NCI-H1417 (cell line): Measurements from ENCODE around the gene CDC27.
"Not testable (repeated sequence)": the region's sequence is repeated elsewhere in the genome, so short reads cannot be mapped to it uniquely, and the experiment has no call there.

Source experiments
- DNase-seq, 3 experiments: peaks; one replicate each; lab custom pipeline; 2025; lab: John Stamatoyannopoulos, UW

The CDC27 gene

DNA sequence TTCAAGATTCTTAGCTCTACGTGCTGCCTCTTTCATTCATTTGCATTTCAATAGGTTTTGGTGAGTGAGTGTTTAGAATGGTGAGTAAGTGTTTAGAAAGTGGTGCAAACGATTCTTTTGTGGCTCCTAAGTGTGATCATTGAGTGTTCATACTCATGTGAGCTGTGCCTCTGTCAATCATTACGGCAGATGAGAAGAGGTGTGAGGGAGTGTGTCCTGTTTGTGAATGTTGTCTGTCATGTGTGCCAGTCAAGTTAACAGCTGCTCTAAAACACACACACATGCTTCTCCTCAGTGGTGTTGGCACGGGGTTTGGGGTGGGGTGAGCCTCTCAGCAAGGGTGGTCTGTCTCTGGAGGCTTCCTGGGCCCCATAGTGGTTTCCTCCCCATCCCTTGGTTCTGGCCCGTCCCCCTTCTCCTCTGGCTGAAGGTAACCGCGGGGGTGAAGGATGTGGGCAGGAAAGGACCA lies 31.5 kb upstream of the CDC27 start:
- DNase-seq: peak; percentile 12 to 53 (median 16)

DNA sequence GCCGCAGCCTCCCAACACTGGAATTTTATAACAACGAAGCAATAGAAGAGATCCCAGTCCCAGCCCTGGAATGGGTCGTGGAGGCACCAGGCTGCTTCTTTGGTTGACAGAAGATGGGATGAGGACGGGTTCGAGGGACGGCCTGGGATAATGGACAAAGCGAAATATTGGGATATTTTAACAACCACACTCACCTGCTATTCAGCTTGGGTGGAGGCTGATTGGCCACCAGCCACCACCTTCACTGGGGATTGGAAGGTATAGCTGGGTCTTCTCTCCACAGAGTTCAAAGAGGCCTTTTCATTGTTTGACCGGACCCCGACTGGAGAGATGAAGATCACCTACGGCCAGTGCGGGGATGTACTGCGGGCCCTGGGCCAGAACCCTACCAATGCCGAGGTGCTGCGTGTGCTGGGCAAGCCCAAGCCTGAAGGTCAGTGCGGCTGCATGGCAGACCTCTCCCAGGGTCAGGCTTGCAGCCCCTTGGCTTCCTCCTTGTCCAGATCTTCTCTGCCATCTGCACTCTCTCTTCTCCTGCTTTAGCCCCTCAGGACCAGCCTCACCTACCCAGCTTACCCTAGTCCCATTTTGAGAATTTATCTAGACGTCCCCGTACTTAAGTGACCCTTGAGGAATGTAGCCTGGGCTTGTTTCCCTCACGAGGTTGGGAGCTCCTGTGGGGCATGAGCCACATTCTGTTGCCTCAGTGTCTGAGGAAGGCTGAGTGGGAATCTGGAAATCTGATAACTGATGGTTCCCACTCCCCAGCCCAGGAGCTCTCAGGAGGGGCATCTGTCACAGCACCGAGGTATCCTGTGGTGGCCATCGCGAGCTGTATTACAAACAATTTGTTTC lies 30.8 kb upstream of the CDC27 start:
- DNase-seq: no peak

DNA sequence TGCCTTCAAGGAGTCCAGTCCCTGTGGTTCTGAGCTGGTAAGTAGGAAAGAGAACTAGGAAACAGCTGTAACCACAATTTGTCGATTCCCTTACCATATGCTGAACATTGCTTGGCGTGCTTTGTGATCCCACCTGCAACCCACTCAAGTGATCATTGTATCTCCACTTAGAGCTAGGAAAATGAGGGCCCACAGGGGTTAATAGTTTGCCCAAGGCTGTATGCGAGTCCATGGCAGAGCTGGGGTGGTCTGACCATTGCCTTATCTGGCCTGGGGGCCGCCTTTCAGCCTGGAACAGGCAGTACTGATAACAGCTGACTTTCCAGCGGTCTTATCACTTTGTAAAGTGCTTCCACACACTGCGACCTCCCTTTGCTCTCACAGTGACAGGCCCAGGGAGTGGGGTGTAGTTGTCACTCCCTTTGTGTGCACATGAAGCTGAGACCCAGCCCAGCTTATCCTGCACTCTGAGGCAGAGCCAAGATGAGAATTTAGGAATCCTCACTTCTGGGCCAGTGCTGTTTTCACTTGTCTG lies 29.9 kb upstream of the CDC27 start:
- no peak for DNase-seq

DNA sequence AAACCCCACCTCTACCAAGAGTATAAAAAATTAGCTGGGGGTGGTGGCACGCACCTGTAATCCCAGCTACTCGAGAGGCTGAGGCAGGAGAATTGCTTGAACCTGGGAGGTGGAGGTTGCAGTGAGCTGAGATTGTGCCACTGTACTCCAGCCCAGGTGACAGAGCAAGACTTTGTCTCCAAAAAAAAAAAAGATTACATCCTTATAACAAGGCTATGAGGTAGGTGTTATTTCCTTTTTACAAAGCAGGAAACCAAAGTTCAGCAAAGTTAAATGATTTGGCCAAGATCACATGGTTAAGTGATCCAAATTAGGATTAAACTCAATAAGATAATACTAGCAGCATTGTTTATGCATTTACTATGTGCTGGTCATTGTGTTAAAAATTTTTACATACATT lies 28.2 kb upstream of the CDC27 start:
- not testable (repeated sequence) for DNase-seq

DNA sequence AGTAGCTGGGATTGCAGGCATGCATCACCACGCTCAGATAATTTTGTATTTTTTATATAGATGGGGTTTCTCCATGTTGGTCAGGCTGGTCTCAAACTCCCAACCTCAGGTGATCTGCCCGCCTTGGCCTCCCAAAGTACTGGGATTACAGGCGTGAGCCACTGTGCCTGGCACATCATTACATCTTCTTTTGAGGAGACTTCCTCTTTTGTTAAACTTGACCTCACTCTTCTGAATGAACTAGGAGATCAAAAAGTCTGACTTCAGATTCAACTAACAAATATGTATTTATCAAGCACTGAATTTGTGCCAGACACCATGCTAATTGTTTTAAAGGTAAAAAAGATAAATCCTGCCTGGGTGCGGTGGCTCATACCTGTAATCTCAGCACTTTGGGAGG lies 27.7 kb upstream of the CDC27 start:
- not testable (repeated sequence) for DNase-seq

DNA sequence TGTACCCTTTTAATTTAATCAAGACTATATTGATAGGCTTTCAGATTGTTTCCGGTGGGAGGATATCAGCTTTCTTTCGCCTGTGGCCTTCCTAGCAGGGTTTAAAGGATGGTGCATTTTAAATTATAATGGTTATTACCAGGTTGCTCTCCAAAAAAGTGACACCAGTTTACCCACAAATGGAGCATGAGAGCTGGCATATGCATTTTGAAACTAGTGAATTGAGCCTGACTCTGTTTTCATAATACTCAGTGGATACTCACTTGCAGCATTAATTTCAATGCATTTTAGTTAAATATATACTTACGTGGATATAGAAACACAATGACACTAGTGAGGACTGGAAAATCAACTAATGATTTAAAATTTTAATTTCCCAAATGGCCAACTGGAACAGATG lies 25.8 kb upstream of the CDC27 start:
- DNase-seq: no peak

DNA sequence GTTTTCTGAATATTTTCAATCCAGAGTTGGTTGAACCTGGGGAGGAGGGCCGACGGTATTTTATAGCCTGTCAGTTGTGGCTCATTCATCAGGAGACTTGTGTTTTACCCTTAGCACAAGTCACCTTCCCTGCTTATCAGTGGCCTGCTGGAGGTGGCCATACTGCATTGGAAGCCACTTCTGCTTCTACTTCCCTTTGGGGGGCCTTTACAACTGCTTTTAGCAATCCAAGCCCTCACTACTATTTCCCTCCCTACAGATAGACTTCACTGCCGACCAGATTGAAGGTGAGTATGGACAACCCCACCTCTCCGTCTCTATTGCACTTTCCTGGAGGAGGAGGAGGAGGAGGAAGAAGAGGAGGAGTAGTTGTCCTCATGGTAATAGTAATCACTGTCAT lies 24.4 kb upstream of the CDC27 start:
- DNase-seq: no peak

DNA sequence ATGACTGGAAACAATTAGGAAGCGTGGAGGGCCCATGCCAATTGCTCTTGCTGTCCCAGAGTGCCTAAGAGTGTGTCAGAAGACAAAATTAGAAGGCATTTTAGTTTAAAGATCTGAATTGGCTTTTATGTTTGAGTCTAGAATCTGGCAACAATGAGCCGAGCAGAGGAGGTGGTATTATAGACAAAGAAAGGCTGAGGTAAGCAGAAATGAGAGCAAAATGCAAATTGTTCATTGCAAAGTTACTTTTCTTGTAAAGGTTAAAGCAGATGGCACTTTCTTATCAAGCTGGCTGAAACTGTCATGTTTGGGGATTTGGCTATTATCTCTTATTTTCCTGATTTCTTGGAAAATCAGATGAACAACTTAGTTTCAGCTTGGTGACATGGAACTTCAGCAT lies 23.4 kb upstream of the CDC27 start:
- DNase-seq: no peak

DNA sequence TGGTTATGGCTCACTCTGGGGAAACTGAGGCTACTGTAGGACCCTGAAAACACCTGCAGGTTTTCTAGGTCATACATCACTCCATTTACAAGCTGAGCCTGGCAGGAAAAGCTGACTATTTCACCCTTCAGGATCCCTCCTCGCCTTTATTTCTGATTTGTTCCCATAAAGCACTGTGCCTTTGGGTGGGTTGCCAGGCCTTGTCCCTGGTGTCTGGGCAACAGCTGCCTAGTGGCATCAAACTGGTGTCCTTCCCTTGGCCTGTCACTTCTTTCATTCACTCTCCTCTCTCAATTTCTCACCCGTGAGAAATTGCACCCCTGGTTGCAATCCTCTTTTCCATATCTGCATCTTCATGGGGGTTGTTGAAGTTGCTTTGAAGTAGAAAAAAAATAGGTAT lies 21.7 kb upstream of the CDC27 start:
- no peak for DNase-seq

DNA sequence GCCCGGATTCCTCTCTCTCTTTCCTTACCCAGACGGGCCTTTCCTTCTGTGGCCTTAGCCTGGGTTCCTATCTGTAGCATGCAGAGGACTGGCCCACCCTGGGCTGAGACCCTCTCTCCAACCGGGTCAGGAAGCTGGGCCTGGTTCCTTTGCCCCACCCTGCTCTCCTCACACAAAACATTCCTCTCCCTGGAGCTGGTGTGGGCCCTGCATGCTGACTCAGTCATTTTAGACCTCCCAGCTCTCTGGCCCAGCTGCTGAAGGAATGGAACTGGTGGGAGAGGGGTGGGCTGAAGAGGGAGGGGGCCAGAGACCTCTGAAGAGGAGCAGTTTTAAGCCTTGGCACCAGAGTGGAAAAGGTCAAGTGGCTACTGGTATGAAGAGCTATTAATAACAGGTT lies 21.0 kb upstream of the CDC27 start:
- DNase-seq: peak in 1 of 3 experiments; percentile 17

DNA sequence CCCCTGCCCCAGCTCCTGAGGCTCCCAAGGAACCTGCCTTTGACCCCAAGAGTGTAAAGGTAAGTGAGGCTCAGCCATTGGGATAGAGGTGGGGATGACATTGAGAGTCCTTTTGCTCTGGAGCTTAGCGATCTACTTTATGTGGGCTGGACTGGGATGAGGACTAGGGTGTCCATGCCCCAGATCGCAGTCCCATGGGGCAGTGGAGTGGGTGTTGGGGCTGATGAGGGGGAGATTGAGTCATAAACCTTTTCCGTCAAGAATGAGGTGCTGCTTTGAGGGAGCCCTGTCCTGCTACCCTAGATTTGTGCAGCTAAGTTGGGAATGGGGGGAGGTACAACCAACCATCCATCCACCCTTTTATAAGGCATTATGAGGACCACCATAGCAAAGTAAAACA lies 20.4 kb upstream of the CDC27 start:
- DNase-seq: no peak

DNA sequence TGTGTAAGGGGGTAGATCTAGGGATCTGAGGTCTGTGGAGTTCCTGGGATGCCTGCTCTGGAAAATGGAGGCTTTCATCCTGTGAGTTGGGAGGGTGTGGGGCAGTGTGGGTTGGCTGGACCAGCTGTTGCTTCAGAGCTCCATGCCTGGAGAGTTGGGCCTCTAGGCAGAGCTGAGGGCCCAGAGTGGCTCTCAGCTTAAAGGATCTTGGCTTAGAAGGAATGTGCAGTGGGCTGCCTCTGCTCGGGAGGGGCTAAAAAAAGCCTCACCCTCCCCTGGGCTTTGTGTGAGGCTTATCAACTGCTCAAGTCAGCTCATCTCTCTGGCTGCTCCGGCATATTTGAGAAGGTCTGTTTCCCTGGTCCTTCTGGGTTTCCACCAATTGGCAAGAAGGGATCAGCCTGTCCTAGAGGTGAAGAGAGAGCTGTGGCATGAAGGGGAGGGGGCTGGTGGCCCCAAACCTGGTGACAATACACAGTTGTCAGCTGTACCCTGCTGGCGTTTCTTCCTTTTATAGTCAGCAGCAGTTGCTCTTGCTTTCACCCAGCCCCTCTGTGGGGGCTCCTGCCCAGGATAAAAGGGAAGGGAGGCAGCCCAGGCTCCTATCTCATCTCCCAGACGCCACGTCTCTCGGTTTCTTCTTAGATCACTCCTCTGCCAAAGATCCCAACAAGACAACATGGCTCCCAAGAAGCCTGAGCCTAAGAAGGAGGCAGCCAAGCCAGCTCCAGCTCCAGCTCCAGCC lies 19.8 kb upstream of the CDC27 start, which contains the start of gene MYL4:
Gene MYL4, plus strand, starts transcription at position 605 of the 745 bp plus-strand sequence. Its CDS starts 75 bp downstream, at position 680.
- no peak for DNase-seq

DNA sequence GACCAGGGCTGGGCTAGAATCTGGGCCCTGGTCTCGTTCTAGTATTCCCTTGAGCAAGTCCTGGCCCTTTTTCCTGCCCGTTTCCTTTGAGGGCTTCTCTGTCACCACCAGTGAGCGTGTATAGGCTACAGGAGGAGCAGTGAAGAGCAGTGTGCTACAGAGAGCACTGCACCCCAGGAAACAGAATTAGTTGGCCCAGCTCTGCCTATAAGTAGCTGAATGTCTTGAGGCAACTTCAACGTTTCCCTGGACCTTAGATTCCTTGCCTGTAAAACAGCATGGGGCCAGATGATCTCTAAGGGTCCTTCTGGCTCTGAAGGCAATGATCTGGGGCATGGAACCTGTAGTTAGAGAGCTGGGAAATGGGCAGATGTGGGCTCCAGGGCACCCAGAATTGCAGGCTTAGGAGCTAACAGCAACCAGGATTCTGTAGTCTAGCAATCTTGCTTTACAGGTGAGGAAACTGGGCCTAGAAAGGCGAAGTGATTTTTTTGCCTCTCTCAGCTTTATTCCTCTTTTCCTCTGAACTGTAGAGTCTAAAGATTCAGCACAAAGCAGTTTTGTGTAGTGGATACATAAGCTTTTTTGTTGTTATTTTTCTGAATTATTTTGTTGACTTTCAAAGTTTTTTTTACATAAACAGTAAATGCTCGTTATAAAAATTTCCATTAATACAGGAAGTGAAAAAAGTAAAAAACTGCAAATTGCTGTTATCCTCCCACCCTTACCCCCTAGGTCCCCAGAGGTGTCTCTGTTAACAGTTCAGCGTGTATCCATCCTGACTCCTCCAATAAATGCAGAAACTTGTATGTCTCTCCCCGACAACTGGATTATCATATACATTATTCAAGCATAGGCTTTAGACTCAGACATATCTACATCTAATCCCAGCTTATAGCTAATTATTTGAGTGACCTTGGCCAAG lies 18.3 kb upstream of the CDC27 start:
- DNase-seq: no peak

DNA sequence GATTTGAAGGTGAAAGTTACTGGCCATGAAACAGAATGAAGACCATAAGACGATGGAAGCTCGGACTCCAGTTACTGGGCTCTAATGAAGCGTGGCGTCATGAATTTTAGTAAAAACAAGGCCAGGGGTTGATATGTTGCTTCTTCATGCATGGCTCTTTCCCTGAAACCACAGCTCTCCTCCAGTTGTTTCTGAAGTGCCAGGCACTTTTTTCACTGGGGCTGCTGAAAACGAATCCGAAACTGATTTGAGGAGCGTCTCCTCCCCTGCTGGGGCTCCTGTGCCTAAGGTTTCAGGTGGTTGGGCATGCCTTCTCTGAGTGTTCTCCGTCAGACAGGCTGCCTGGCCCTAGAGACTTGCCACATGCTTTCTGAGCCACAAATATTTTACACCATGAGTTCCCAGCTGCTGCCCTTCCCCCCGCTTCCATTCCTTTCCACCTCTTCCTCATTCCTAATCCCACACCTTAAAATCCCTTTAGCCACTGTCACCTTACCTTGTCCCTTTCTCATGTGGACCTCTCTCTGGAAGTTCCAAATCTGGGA lies 16.4 kb upstream of the CDC27 start:
- DNase-seq: peak in 1 of 3 experiments; percentile 81

DNA sequence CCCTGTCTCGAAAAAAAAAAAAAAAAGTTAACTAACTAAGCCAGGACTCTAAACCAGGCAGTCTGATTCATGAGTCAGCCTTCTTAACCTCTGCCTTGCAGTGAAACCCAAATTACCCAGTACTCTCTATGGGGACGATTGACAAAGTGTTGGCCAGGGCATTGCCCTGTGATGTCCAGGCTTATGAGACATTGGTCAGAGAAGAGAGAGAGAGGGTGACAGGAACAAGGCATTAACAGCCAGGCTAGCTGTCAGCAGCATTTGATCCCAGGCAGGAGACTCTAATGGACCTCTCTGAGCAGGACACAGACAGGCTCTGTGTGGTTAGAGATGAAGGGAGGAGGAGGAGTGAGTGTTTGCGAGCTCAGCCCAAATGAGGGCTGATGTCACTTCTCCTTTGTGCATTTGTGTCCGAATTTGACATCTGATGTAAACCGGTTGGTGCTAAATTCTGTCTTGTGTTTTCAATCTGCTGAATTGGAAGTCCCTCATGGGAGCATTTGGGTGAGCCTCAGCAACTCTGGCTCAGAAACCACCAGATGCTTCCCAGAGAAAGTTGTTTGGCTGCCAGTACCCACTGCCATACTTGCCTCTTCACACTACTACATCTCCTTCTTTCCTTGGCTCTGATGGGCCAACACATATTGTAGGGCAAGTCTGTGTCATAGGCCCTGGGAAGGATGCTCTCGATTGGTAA lies 15.8 kb upstream of the CDC27 start:
- DNase-seq: no peak

DNA sequence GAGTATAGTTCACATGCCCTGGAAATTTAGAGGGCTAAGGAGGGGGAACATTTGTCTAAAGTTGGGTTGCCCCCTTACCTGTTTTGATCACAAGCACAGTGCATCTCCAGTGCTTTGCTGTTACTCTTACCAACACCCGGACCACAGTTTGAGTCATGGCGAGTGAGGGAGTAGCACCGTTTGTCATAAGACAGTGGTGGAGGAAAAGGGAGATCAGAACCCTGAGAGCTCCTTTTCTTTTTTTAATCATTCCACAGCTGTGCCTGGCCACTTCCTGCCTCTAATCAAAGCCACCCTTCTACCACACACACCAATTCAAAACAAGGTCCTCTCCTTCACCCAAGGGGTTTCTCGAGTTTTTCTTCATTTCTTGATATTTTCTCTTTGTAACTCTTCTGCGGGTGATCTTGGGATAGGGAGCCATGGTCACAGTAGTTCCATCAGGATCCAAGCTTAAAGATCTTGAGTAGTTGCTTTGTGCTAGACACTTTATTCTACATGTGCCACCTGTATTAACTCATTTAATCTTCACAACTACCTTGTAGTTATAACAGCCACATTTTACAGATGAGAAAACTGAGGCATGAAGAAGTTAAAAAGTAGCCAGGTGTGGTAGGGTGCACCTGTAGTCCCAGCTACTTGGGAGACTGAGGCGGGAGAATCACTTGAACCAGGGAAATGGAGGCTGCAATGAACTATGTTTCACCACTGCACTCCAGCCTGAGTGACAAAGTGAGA lies 15.1 kb upstream of the CDC27 start:
- DNase-seq: no peak

DNA sequence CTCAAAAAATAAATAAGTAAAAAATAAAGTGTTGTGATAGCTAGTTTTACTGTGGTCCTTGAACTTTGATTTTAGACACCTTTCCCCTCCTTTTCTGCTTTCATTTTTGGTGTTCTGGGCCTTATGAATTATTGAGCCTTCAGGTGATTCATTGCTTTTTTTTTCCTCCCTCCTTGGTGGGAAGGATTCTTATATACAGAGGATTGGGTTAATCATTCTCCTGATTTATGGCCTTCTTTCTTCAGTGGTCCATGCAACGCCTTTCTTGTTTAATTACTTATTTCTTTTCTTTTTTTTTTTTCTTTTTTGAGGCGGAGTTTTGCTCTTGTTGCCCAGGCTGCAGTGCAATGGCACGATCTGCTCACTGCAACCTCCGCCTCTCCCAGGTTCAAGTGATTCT lies 12.1 kb upstream of the CDC27 start:
- DNase-seq: no peak

DNA sequence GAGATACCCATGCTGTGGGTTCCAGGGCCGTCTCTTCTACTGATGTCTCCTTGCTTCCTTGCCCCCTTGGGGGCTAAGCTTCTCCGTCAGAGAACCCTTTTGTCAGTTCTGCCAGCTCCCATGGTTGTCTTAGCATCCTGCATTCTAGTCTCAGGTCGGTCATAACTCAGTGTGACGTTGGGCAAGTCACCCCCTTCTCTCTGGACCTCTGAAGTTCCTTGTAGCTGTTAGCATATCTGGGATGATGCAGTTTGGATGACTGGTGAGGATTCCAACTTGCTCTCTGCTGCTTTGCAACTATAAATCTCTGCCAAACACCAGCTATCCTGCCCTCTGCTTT lies 11.2 kb upstream of the CDC27 start:
- DNase-seq: no peak

DNA sequence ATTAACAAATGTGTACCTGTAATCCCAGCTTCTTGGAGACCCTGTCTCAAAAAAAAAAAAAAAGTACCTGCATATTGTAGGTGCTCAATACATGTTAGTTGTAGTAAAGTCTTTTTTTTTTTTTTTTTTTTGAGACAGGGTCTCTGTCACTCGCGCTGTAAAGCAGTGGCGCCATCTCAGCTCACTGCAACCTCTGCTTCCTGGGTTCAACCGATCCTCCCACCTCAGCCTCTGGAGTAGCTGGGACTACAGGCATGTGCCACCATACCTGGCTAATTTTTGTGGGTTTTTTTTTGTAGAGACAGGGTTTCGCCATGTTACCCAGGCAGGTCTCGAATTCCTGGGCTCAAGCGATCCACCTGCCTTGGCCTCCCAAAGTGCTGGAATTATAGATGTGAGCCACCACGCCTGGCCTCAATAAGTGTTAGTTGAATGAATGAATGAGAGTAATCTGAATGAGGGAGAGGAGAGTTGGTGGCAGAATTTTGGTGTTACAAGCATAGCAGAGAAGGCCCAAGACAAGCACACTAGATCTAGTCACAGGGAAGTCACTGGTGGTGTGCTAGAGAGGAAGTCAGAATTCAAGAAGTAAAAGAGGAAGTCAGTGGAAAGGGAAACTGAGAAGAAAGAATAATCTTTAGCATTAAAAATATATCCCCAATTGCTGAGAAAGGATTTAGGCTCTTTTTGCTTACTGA lies 10.7 kb upstream of the CDC27 start:
- no peak for DNase-seq

DNA sequence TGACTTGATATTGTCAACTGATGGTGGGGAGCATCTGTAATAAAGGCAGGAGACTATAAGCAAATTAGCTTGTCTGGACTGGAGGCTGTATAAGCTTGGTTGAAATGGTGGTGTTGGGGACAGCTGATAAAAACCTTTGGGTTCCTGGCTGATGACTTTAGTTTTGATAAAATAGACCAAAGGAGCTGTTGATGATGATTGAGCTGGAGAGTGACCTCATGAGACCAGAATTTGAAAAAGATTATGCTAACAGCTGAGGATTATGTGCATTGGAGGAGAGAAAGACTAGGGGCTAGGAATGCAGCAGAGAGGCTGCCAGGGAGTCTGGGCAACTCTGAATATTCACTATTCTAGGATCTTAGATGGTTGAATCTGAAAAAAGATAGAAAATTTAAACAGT lies 8.7 kb upstream of the CDC27 start:
- DNase-seq: no peak
